ENCODE results near the gene OGDHL.

GRCh38 chr10:49690698-49691356 lies 71.3 kb downstream of the OGDHL start:
- TF ChIP-seq, protein P1, sequence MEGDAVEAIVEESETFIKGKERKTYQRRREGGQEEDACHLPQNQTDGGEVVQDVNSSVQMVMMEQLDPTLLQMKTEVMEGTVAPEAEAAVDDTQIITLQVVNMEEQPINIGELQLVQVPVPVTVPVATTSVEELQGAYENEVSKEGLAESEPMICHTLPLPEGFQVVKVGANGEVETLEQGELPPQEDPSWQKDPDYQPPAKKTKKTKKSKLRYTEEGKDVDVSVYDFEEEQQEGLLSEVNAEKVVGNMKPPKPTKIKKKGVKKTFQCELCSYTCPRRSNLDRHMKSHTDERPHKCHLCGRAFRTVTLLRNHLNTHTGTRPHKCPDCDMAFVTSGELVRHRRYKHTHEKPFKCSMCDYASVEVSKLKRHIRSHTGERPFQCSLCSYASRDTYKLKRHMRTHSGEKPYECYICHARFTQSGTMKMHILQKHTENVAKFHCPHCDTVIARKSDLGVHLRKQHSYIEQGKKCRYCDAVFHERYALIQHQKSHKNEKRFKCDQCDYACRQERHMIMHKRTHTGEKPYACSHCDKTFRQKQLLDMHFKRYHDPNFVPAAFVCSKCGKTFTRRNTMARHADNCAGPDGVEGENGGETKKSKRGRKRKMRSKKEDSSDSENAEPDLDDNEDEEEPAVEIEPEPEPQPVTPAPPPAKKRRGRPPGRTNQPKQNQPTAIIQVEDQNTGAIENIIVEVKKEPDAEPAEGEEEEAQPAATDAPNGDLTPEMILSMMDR (IDR thresholded peaks at IDR 0.05), result no peak
- TF ChIP-seq POLR2A (IDR thresholded peaks at IDR 0.05), result no peak
